ACC112 (cell line): ENCODE measurements around the gene FBLN5.
"Not testable (repeated sequence)": the region's sequence is repeated elsewhere in the genome, so short reads cannot be mapped to it uniquely, and the experiment has no call there.

Experiments used
- H2AFZ ChIP-seq: fragments of 200-600 bp; sonication (generic); one replicate; pipeline ENCODE4 v1.6.0; 2017; ENCODE audit warnings: antibody characterized with exemption, low read length; ENCODE audit not compliant: unreplicated experiment
- H3K27ac ChIP-seq: fragments of 200-600 bp; sonication (generic); 2 replicates; pipeline ENCODE4 v1.5.1; 2014; ENCODE audit warnings: low read depth, mild to moderate bottlenecking, antibody characterized with exemption, low read length, moderate library complexity
- H3K27me3 ChIP-seq: fragments of 200-600 bp; sonication (generic); 2 replicates; pipeline ENCODE4 v1.6.1; 2014; ENCODE audit warnings: mild to moderate bottlenecking, antibody characterized with exemption, low read length, moderate library complexity, mixed read lengths; ENCODE audit not compliant: insufficient read depth
- H3K36me3 ChIP-seq: fragments of 200-600 bp; sonication (generic); 2 replicates; pipeline ENCODE4 v1.6.1; 2016; ENCODE audit warnings: mild to moderate bottlenecking, antibody characterized with exemption, low read length, moderate library complexity, mixed read lengths; ENCODE audit not compliant: insufficient read depth
- H3K4me1 ChIP-seq: fragments of 200-600 bp; sonication (generic); one replicate; pipeline ENCODE4 v1.6.1; 2016; ENCODE audit warnings: low read length, mixed read lengths; ENCODE audit not compliant: insufficient read depth, unreplicated experiment, control insufficient read depth
- H3K4me3 ChIP-seq: fragments of 200-600 bp; sonication (generic); 2 replicates; pipeline ENCODE4 v1.5.1; 2014; ENCODE audit warnings: mild to moderate bottlenecking, low read depth, low read length
- H3K79me2 ChIP-seq: fragments of 200-600 bp; sonication (generic); one replicate; pipeline ENCODE4 v1.6.0; 2016; ENCODE audit warnings: low read length; ENCODE audit not compliant: control insufficient read depth, unreplicated experiment, insufficient read depth

Gene FBLN5

GRCh38 chr14:91904956-91905645 is 42.4 kb downstream of the FBLN5 start:
- Histone ChIP-seq H3K27ac (no peak overlapping the region), H3K27me3 (no peaks in the 10 kb centered on the region), H3K79me2 (peaks cover 3% of the 10 kb centered on the region), H3K36me3 (no peaks in the 10 kb centered on the region), H3K4me1 (peaks cover 22% of the 10 kb centered on the region), H2AFZ (no peak overlapping the region), H3K4me3 (no peak overlapping the region)

DNA sequence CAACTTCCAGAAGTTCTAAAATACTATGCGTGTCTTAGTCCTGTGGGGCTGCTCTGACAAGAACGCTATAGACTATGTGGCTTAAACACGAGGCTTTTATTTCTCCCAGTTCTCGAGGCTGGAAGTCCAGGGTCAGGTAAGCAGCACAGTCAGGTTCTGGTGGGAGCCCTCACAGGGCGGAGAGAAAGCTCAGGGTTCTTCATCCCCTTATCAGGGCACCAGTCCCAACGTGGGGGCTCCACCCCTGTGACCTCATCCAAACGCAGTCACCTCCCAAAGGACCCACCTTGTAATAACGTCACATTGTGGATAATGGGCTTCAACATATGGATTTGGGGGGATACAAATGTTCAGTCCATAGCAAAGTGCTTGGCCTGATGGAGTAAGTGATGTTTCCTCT is 43.0 kb downstream of the FBLN5 start:
- Histone ChIP-seq H3K4me1 (peaks cover 29% of the 10 kb centered on the region), H3K27me3 (no peaks in the 10 kb centered on the region), H3K27ac (no peak overlapping the region), H3K4me3 (no peak overlapping the region), H3K36me3 (no peaks in the 10 kb centered on the region), H3K79me2 (peaks cover 3% of the 10 kb centered on the region), H2AFZ (no peak overlapping the region)

GRCh38 chr14:91903070-91903469 is 44.4 kb downstream of the FBLN5 start:
- Histone ChIP-seq H2AFZ (no peak overlapping the region), H3K79me2 (peaks cover 3% of the 10 kb centered on the region), H3K4me1 (peaks cover 37% of the 10 kb centered on the region), H3K4me3 (no peak overlapping the region), H3K27ac (no peak overlapping the region), H3K27me3 (no peaks in the 10 kb centered on the region), H3K36me3 (no peaks in the 10 kb centered on the region)

DNA sequence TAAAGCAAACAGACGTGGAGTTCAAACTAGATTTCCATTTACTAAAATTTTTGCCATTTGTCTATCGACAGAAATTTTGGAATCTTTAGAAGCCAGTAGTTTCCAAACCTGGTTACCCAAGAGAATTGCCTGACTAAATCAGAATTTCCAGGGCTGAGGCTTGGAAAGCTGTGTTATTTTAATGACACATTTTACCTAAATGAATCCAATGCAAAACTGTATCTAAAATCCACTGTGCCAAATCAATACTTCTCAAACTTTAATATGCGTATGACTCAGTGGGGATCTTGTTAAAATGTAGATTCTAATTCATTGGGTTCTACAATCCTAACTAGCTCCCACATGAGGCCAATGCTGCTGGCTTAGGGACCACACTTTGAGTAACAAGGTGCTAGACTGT is 45.2 kb downstream of the FBLN5 start:
- Histone ChIP-seq H3K4me3 (no peak overlapping the region), H3K4me1 (peaks cover 45% of the 10 kb centered on the region), H2AFZ (no peak overlapping the region), H3K79me2 (peaks cover 3% of the 10 kb centered on the region), H3K36me3 (no peaks in the 10 kb centered on the region), H3K27ac (no peak overlapping the region), H3K27me3 (no peaks in the 10 kb centered on the region)

DNA sequence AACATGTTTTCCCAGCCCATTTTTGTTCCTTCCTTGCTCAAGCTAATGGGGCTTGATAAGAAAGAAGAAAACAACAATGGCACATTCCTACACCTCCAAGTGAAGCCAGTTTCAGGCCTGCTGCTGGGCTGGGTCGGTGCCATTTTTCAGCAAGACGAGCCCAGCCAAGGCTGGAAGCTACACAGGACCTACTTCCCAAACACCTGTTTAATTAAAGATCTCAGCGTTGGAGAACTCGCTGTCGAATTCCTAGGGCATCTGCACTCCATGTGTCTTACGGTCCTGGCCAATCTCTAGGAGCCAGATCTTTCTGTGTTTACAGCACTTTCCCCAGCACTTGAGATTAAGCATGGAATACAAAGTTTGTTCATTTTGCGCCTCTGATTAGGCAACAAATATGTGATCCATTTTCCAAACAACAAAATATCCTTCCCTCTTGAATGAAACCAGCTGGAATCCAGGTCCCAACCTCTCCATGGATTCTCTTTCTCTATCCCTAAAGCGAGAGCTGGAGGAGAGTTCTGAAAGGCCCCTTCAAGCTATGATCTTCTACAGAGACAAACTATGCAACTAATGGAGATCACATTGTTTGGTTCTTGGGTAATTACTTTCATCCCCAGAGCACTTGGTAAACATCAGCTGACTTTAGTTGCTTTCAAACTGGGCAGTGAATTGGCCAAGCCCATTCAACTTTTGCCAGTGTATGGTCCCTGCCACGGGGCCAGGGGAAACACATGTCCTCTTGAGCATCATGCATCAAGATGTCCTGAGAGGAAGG is 45.9 kb downstream of the FBLN5 start:
- Histone ChIP-seq H2AFZ (no peak overlapping the region), H3K79me2 (peaks cover 3% of the 10 kb centered on the region), H3K36me3 (no peaks in the 10 kb centered on the region), H3K4me1 (peaks cover 50% of the 10 kb centered on the region), H3K27ac (no peak overlapping the region), H3K4me3 (no peak overlapping the region), H3K27me3 (no peaks in the 10 kb centered on the region)

- Histone ChIP-seq H2AFZ (peak overlapping the region; percentile 41), H3K79me2 (peaks cover 3% of the 10 kb centered on the region), H3K36me3 (no peaks in the 10 kb centered on the region)
Measured at GRCh38 chr14:91899806-91900205, 47.7 kb downstream of the FBLN5 start.

DNA sequence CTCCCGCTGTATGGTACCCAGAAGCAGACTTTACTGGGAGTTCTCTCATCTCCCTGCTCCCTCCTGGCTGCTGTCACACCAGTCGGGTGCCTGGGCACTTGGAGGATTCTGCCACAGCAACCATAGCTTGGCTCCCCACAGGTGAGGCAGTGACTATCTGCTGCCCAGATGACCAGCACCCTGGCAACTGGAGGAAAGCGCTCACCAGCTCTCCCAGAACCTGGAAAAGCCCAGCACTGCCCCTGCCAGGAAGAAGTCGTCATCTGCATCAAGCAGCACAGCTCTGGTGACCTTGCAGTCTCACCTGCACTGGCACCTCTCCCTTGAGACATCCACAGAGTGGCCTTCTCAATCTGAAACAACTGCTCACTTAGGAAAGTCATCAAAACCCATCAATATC is 48.3 kb downstream of the FBLN5 start:
- Histone ChIP-seq H3K27me3 (no peaks in the 10 kb centered on the region), H3K79me2 (peaks cover 3% of the 10 kb centered on the region), H3K27ac (peak overlapping the region; percentile 10; the same call in 1 of the 2 replicates), H3K4me3 (no peak overlapping the region), H3K36me3 (no peaks in the 10 kb centered on the region), H3K4me1 (peaks cover 50% of the 10 kb centered on the region), H2AFZ (peak overlapping the region; percentile 41)

More at GRCh38 chr14:91899806-91900205, 47.7 kb downstream of the FBLN5 start:
- Histone ChIP-seq H3K4me1 (peaks cover 50% of the 10 kb centered on the region), H3K4me3 (no peak overlapping the region), H3K27me3 (no peaks in the 10 kb centered on the region), H3K27ac (peak overlapping the region; percentile 10; the same call in 1 of the 2 replicates)

DNA sequence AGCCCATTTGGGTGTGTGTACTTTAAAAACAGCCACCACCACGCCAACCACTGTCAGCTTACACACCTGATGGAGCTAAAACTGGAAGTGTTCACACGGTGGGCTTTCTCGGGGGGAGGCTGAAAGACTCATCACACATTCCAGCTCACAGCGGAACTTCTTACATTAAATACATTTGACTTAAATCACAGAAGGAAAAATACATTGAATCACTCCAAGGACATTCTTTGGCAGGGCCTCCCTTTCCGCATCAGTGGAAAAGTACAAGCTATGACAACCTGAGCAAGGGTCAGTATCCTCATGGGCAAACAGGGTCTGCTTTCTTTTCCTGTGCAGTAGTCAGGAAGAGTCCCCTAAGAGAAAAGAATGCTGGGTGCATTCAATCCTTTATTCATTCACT is 49.1 kb downstream of the FBLN5 start:
- H3K27me3 ChIP-seq, result no peaks in the 10 kb centered on the region
- no peak overlapping the region for H3K4me3 ChIP-seq
- peak overlapping the region; percentile 80; the same call in 1 of the 2 replicates for H3K27ac ChIP-seq
- peaks cover 3% of the 10 kb centered on the region for H3K79me2 ChIP-seq
- no peaks in the 10 kb centered on the region for H3K36me3 ChIP-seq
- H2AFZ ChIP-seq, result no peak overlapping the region
- peaks cover 50% of the 10 kb centered on the region for H3K4me1 ChIP-seq

GRCh38 chr14:91897716-91898115 is 49.8 kb downstream of the FBLN5 start:
- H3K4me1 ChIP-seq, result peaks cover 44% of the 10 kb centered on the region
- H3K27ac ChIP-seq, result peak overlapping the region; percentile 80
- peak overlapping the region; percentile 23; the same call in 1 of the 2 replicates for H3K4me3 ChIP-seq
- H2AFZ ChIP-seq, H3K36me3 ChIP-seq, H3K79me2 ChIP-seq, H3K27me3 ChIP-seq: not testable (repeated sequence)

DNA sequence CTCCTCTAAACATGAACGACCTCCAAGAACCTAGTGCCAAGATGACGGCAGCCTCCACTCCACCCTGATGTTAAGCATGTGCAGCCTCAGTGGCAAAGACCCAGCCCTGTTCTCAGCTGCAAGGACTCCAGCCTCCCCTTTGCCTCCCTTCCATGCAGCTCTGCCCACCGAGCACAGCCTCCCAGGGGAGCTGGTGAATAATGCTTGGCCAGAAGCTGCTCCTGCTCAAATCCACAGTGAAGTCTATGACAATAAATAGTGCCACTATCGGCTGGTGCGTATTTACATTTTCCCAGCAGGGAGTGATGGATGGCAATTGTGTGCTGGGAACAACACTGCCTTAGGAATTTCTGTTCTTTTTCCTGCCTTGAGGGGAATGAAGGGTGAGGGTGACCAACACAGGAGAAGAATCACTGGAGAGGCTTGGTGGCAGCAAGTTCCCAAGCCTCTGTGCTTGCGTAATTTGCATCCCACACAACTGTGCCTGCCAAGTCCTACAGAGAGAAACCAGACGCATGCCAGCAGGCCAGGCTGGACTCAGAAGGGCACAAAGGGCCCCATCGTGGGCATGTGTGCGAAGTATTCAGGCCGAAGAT is 50.3 kb downstream of the FBLN5 start:
- no peak overlapping the region for H2AFZ ChIP-seq
- no peaks in the 10 kb centered on the region for H3K27me3 ChIP-seq
- peak overlapping the region; percentile 23 for H3K4me3 ChIP-seq
- H3K79me2 ChIP-seq, result peaks cover 3% of the 10 kb centered on the region
- H3K36me3 ChIP-seq, result no peaks in the 10 kb centered on the region
- peak overlapping the region; percentile 80 for H3K27ac ChIP-seq
- peaks cover 39% of the 10 kb centered on the region for H3K4me1 ChIP-seq
